GM23338 (cell line): ENCODE data around the gene RNF166. TPM values are rescaled to one million over a fixed set of nuclear protein-coding genes. Genes with fewer than 3 reads are reported as not detected.

ENCODE experiments used
- ATAC-seq: fragments of 200-7000 bp; cut with Tn5 transposase; 3 replicates; pipeline ENCODE4 v1.9.1; 2020
- DNase-seq: peaks from one replicate; pipeline ENCODE4 v3.0.0-alpha.2; 2015; ENCODE audit warnings: low spot score
- H2AFZ ChIP-seq: fragments of 200-600 bp; sonication (generic); 2 replicates; pipeline ENCODE4 v1.8.0; 2016; ENCODE audit warnings: antibody characterized with exemption, mild to moderate bottlenecking, moderate library complexity
- H3F3A ChIP-seq: fragments of 200-600 bp; sonication (generic); replicated peaks from 2 replicates; pipeline ENCODE4 v1.8.0; 2017; ENCODE audit warnings: antibody characterized with exemption, mixed run types, low read depth
- H3K27ac ChIP-seq: fragments of 200-600 bp; sonication (generic); 2 replicates; pipeline ENCODE4 v1.6.1; 2016; ENCODE audit warnings: low read depth
- H3K27me3 ChIP-seq: fragments of 200-600 bp; sonication (generic); 2 replicates; pipeline ENCODE4 v1.8.0; 2016; ENCODE audit warnings: mild to moderate bottlenecking, mixed run types, moderate library complexity; ENCODE audit not compliant: insufficient read depth
- H3K36me3 ChIP-seq: fragments of 200-600 bp; sonication (generic); 2 replicates; pipeline ENCODE4 v1.8.0; 2016; ENCODE audit warnings: mild to moderate bottlenecking; ENCODE audit not compliant: insufficient read depth
- H3K4me1 ChIP-seq: fragments of 200-600 bp; sonication (generic); 2 replicates; pipeline ENCODE4 v1.8.0; 2016; ENCODE audit warnings: mild to moderate bottlenecking, moderate library complexity; ENCODE audit not compliant: insufficient read depth
- H3K4me2 ChIP-seq: fragments of 200-600 bp; sonication (generic); 2 replicates; pipeline ENCODE4 v1.7.1; 2017; ENCODE audit warnings: mixed run types
- H3K4me3 ChIP-seq: fragments of 200-600 bp; sonication (generic); 2 replicates; pipeline ENCODE4 v1.6.1; 2016; ENCODE audit warnings: mixed run types
- H3K79me2 ChIP-seq: fragments of 200-600 bp; sonication (generic); replicated peaks from 2 replicates; pipeline ENCODE4 v1.8.0; 2017; ENCODE audit warnings: mild to moderate bottlenecking; ENCODE audit not compliant: insufficient read depth
- H3K9me2 ChIP-seq: fragments of 200-600 bp; sonication (generic); 2 replicates; pipeline ENCODE4 v1.8.0; 2017; ENCODE audit not compliant: insufficient read depth
- H4K20me1 ChIP-seq: fragments of 200-600 bp; sonication (generic); replicated peaks from 2 replicates; pipeline ENCODE4 v1.8.0; 2017; ENCODE audit warnings: mild to moderate bottlenecking; ENCODE audit not compliant: insufficient read depth
- H3K27ac Mint-ChIP-seq: 2 replicates; pipeline ENCODE4 v1.8.0; 2020; ENCODE audit warnings: inconsistent platforms, mild to moderate bottlenecking, moderate library complexity, mixed read lengths
- H3K27me3 Mint-ChIP-seq: 3 replicates; pipeline ENCODE4 v1.8.0; 2022; ENCODE audit warnings: low read depth, mild to moderate bottlenecking, moderate library complexity, mixed read lengths, inconsistent platforms; ENCODE audit not compliant: insufficient read depth, poor library complexity
- H3K36me3 Mint-ChIP-seq: 3 replicates; pipeline ENCODE4 v1.8.0; 2021; ENCODE audit warnings: low read depth, mild to moderate bottlenecking, inconsistent platforms, moderate library complexity, mixed read lengths
- H3K4me1 Mint-ChIP-seq: 3 replicates; pipeline ENCODE4 v1.8.0; 2020; ENCODE audit warnings: mild to moderate bottlenecking, inconsistent platforms, mixed read lengths
- H3K4me3 Mint-ChIP-seq: 3 replicates; pipeline ENCODE4 v1.8.0; 2021; ENCODE audit warnings: moderate library complexity, mild to moderate bottlenecking, inconsistent platforms, mixed read lengths
- H3K9me3 Mint-ChIP-seq: 3 replicates; pipeline ENCODE4 v1.8.0; 2020; ENCODE audit warnings: moderate library complexity, mild to moderate bottlenecking, inconsistent platforms, mixed read lengths
- CREB1 ChIP-seq: fragments of 250-450 bp; sonication (Bioruptor Pico); IDR thresholded peaks from 2 replicates; pipeline ENCODE4 v1.5.0; 2020; ENCODE audit warnings: low read depth, mild to moderate bottlenecking, moderate library complexity
- CTCF ChIP-seq, 2 experiments: fragments of 200-600 bp in 1 of 2; sonication (generic) in 1 of 2; conservative IDR thresholded peaks; 2 replicates each; pipeline versions ENCODE4 v1.5.1 to v1.6.1; 2016 to 2017; ENCODE audit warnings: antibody characterized with exemption in 2 of 2, low read depth in 2 of 2, mild to moderate bottlenecking in 2 of 2, moderate library complexity in 1 of 2
- ETS1 ChIP-seq: IDR thresholded peaks from 2 replicates; pipeline ENCODE4 v1.6.1; 2016; ENCODE audit warnings: antibody characterized with exemption
- EZH2 ChIP-seq: fragments of 200-600 bp; sonication (generic); IDR thresholded peaks from one replicate; pipeline ENCODE4 v1.8.0; 2017; ENCODE audit warnings: antibody characterized with exemption, mild to moderate bottlenecking, low read depth; ENCODE audit not compliant: unreplicated experiment
- NANOG ChIP-seq: IDR thresholded peaks from 2 replicates; pipeline ENCODE4 v1.6.1; 2016; ENCODE audit warnings: antibody characterized with exemption, borderline replicate concordance
- STAT1 ChIP-seq: IDR thresholded peaks from one replicate; pipeline ENCODE4 v1.6.1; 2016; ENCODE audit warnings: antibody characterized with exemption; ENCODE audit not compliant: unreplicated experiment
- ZNF114 ChIP-seq: fragments of 250-450 bp; sonication (Bioruptor Pico); IDR thresholded peaks from 2 replicates; pipeline ENCODE4 v1.5.0; 2020; ENCODE audit warnings: mild to moderate bottlenecking, moderate library complexity
- ZNF331 ChIP-seq: fragments of 250-450 bp; sonication (Bioruptor Pico); IDR thresholded peaks from 2 replicates; pipeline ENCODE4 v1.5.0; 2020; ENCODE audit warnings: low read depth, mild to moderate bottlenecking, moderate library complexity
- ZNF462 ChIP-seq: fragments of 250-450 bp; sonication (Bioruptor Pico); IDR thresholded peaks from 2 replicates; pipeline ENCODE4 v1.5.0; 2020; ENCODE audit warnings: mild to moderate bottlenecking, moderate library complexity
- polyA plus RNA-seq: library from polyadenylated mRNA; unstranded; fragments of >200 nt; fragmentation: Nextera tagmentation; extraction: Ambion mirVana; gene quantifications from 2 replicates; pipeline ENCODE4 v1.2.1, GENCODE V29; 2016
- total RNA-seq: library from RNA; depleted of rRNA; stranded (reverse); fragments of >200 nt; shearing (Covaris generic); gene quantifications from 2 replicates; pipeline ENCODE4 v1.2.3, GENCODE V29; 2014

The RNF166 gene
- total and polyA plus RNA-seq, 2 experiments from 2014 or later = 24.9 to 43.4 TPM

GRCh38 chr16:88706965-88707826 is 988 bp upstream of the RNF166 start:
- Mint-ChIP-seq H3K9me3 (no peaks in the 10 kb centered on the region), H3K36me3 (no peaks in the 10 kb centered on the region; the same call in 2 of the 3 replicates), H3K27ac (0 out of 2 replicates have a peak overlapping the region, but pooled peaks have one; percentile 3), H3K27me3 (peaks cover 22% of the 10 kb centered on the region), H3K4me3 (peak overlapping the region; percentile 87), H3K4me1 (peaks cover 27% of the 10 kb centered on the region)
- Histone ChIP-seq H3F3A (0 out of 2 replicates have a peak, but pooled peaks cover 2% of the 10 kb centered on the region), H2AFZ (0 out of 2 replicates have a peak overlapping the region, but pooled peaks have one; percentile 80), H3K27me3 (no peaks in the 10 kb centered on the region), H3K4me2 (peak overlapping the region; percentile 96), H3K4me3 (peak overlapping the region; percentile 92), H3K9me2 (no peaks in the 10 kb centered on the region), H3K79me2 (peaks cover 44% of the 10 kb centered on the region), H3K36me3 (no peaks in the 10 kb centered on the region), H3K4me1 (peaks cover 5% of the 10 kb centered on the region; the same call in 1 of the 2 replicates), H4K20me1 (peaks cover 5% of the 10 kb centered on the region), H3K27ac (no peak overlapping the region)
- no peak for TF ChIP-seq ZNF114 (CRISPR knock-in tag)
- TF ChIP-seq ZNF462 (CRISPR knock-in tag) = no peak
- no peak for DNase-seq
- ATAC-seq = no peak

GRCh38 chr16:88705801-88706228 is 393 bp downstream of the RNF166 start:
- Histone ChIP-seq H3K79me2 (peaks cover 44% of the 10 kb centered on the region), H3K4me3 (peak overlapping the region; percentile 92), H2AFZ (no peak overlapping the region), H3K4me1 (peaks cover 5% of the 10 kb centered on the region; the same call in 1 of the 2 replicates), H3K4me2 (peak overlapping the region; percentile 99), H3F3A (0 out of 2 replicates have a peak, but pooled peaks cover 2% of the 10 kb centered on the region), H3K9me2 (no peaks in the 10 kb centered on the region), H3K36me3 (no peaks in the 10 kb centered on the region), H4K20me1 (peaks cover 5% of the 10 kb centered on the region), H3K27ac (no peak overlapping the region), H3K27me3 (no peaks in the 10 kb centered on the region)
- DNase-seq = no peak
- Mint-ChIP-seq H3K4me1 (peaks cover 20% of the 10 kb centered on the region), H3K36me3 (no peaks in the 10 kb centered on the region; the same call in 2 of the 3 replicates), H3K27ac (no peak overlapping the region), H3K27me3 (peaks cover 17% of the 10 kb centered on the region), H3K9me3 (no peaks in the 10 kb centered on the region), H3K4me3 (peak overlapping the region; percentile 88)
- peak; percentile 17 for ATAC-seq
- TF ChIP-seq EZH2 (no peak), CREB1 (CRISPR knock-in tag) (no peak), NANOG (no peak), STAT1 (no peak), ZNF114 (CRISPR knock-in tag) (no peak), ETS1 (no peak), CTCF (conservative IDR thresholded peaks at IDR 0.05; ENCODE audit: low read depth in 2 of 2) (no peak), ZNF331 (CRISPR knock-in tag) (no peak)
